Measurements from ENCODE around the gene POLD3.

POLD3 gene

DNA sequence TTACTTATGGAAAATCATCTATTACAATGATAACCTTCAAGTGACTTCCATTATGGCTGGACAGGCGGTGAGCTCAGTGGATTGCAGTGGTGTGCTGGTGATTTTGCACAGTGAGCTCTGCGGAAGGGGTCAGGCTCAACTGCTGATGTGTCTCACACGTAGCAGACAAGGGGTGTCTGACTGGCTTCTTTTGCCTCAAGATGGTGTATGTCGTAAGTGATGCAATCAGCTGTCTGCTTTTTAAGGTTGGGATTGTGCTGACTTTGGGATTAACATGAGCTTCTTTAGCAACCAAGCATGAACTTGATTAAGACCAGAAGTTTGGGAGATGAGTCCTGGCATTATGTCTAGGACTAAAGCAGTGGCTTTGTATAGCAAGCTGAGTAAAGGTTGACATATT is 49.5 kb downstream of the POLD3 start:
- Histone ChIP-seq H2BK5ac (ENCODE audit: low read length) (no peak overlapping the region), H3K27me3 (ENCODE audit: control insufficient read depth in 3 of 3, insufficient read depth in 3 of 3, low read depth in 1 of 3, low read length in 3 of 3) (no peaks in the 10 kb centered on the region), H3K23ac (ENCODE audit: low read depth, low read length, poor library complexity) (no peak overlapping the region), H3K4me3 (ENCODE audit: low read length in 2 of 2) (no peak overlapping the region), H4K91ac (ENCODE audit: low read depth, low read length, poor library complexity) (no peak overlapping the region), H2AK5ac (ENCODE audit: low read depth, low read length) (no peak overlapping the region), H3K18ac (ENCODE audit: low read length) (no peak overlapping the region), H3K79me1 (ENCODE audit: low read depth, low read length) (no peaks in the 10 kb centered on the region), H3K4ac (ENCODE audit: low read length) (no peak overlapping the region), H3K4me2 (ENCODE audit: insufficient read depth, low read length, poor library complexity, severe bottlenecking) (no peak overlapping the region), H2BK15ac (ENCODE audit: low read length) (no peak overlapping the region), H4K8ac (ENCODE audit: low read depth, low read length) (no peak overlapping the region), H3K9me3 (replicated peaks in 1 of 2; ENCODE audit: control insufficient read depth in 2 of 2, insufficient read depth in 1 of 2, low read depth in 1 of 2, low read length in 2 of 2) (no peaks in the 10 kb centered on the region), H2BK120ac (ENCODE audit: low read depth, low read length) (no peak overlapping the region), H3K14ac (ENCODE audit: low read length) (no peak overlapping the region), H3K4me1 (ENCODE audit: control insufficient read depth in 2 of 2, insufficient read depth in 1 of 2, low read depth in 1 of 2, low read length in 2 of 2) (peaks cover 0 to 7% of the 10 kb centered on the region in 2 donors), H2AFZ (ENCODE audit: low read length) (no peak overlapping the region), H3K27ac (replicated peaks; ENCODE audit: low read length) (no peak overlapping the region), H2BK12ac (ENCODE audit: low read length) (no peak overlapping the region), H3K9ac (ENCODE audit: low read depth, low read length, poor library complexity) (no peak overlapping the region), H3K36me3 (replicated peaks in 1 of 2; ENCODE audit: control insufficient read depth in 2 of 2, insufficient read depth in 2 of 2, low read length in 2 of 2) (peaks cover 8 to 94% of the 10 kb centered on the region in 2 donors)
- no peak for DNase-seq (ENCODE audit: low spot score)
- no CpG with 5 or more reads among the region's 4 CpGs for WGBS, 2 donors (ENCODE audit: extremely low coverage in 2 of 2, insufficient read length in 2 of 2, insufficient replicate concordance in 1 of 2)

DNA sequence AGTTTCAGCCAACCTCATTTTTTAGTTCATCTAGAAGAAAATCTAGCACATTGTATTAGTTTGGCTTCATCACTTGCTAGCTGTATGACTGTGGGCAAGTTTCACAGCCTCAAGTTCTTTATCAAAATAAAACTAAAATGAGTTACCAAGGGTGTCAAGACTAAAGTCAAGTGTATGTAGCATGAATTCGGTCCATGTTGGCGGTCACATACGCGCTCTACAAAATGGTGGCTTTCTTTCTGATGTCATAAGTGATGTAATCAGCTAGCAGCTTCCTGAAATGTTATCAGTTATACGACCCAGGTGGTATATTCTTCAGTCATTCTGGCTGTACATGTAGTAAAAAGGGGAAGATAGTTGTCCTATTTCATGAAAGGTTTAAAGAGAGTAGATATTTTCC is 50.5 kb downstream of the POLD3 start:
- H3K36me3 ChIP-seq (replicated peaks in 1 of 2; ENCODE audit: control insufficient read depth in 2 of 2, insufficient read depth in 2 of 2, low read length in 2 of 2), result peaks cover 8 to 94% of the 10 kb centered on the region in 2 donors

DNA sequence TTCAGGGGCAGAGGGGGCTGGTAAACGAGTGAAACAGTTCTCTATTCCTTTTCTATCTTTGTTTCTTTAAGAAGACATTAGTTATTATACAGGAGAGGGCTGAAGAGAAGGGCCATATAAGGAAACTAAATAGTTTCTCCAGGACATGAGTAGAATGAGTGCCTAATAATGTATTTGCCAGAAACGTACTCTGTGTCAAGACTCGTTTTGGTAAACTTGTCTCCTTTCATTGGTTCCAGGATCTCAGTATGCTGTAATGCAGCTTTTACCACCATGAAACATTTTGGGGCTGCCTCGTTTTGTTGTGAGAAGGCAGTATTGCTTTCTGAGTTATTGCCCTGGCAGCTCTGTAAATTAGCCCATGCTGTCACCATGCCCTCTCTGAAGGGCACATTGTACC is 51.7 kb downstream of the POLD3 start:
- no peak overlapping the region for H3K4ac ChIP-seq (ENCODE audit: low read length)
- H2BK15ac ChIP-seq (ENCODE audit: low read length), result no peak overlapping the region
- no peak overlapping the region for H3K9ac ChIP-seq (ENCODE audit: low read depth, low read length, poor library complexity)
- no peak overlapping the region for H2AK5ac ChIP-seq (ENCODE audit: low read depth, low read length)
- H3K18ac ChIP-seq (ENCODE audit: low read length), result no peak overlapping the region
- DNase-seq (ENCODE audit: low spot score), result no peak
- H3K79me1 ChIP-seq (ENCODE audit: low read depth, low read length), result no peaks in the 10 kb centered on the region
- no peaks in the 10 kb centered on the region for H3K9me3 ChIP-seq (replicated peaks in 1 of 2; ENCODE audit: control insufficient read depth in 2 of 2, insufficient read depth in 1 of 2, low read depth in 1 of 2, low read length in 2 of 2)
- no peak overlapping the region for H2BK12ac ChIP-seq (ENCODE audit: low read length)
- WGBS, 2 donors (ENCODE audit: extremely low coverage in 2 of 2, insufficient read length in 2 of 2, insufficient replicate concordance in 1 of 2), result no CpG with 5 or more reads among the region's 4 CpGs
- no peak overlapping the region for H3K14ac ChIP-seq (ENCODE audit: low read length)
- no peaks in the 10 kb centered on the region for H3K27me3 ChIP-seq (ENCODE audit: control insufficient read depth in 3 of 3, insufficient read depth in 3 of 3, low read depth in 1 of 3, low read length in 3 of 3)
- H4K91ac ChIP-seq (ENCODE audit: low read depth, low read length, poor library complexity), result no peak overlapping the region
- H4K8ac ChIP-seq (ENCODE audit: low read depth, low read length), result no peak overlapping the region
- no peak overlapping the region for H2AFZ ChIP-seq (ENCODE audit: low read length)
- no peak overlapping the region for H2BK5ac ChIP-seq (ENCODE audit: low read length)
- peaks cover 0 to 6% of the 10 kb centered on the region in 2 donors for H3K4me1 ChIP-seq (ENCODE audit: control insufficient read depth in 2 of 2, insufficient read depth in 1 of 2, low read depth in 1 of 2, low read length in 2 of 2)
- H3K4me3 ChIP-seq (ENCODE audit: low read length in 2 of 2), result no peak overlapping the region
- H3K4me2 ChIP-seq (ENCODE audit: insufficient read depth, low read length, poor library complexity, severe bottlenecking), result no peak overlapping the region
- H2BK120ac ChIP-seq (ENCODE audit: low read depth, low read length), result no peak overlapping the region
- H3K23ac ChIP-seq (ENCODE audit: low read depth, low read length, poor library complexity), result no peak overlapping the region
- H3K27ac ChIP-seq (replicated peaks; ENCODE audit: low read length), result no peak overlapping the region
- H3K36me3 ChIP-seq (replicated peaks in 1 of 2; ENCODE audit: control insufficient read depth in 2 of 2, insufficient read depth in 2 of 2, low read length in 2 of 2), result peaks cover 8 to 94% of the 10 kb centered on the region in 2 donors

More for the DNA sequence above, 50.5 kb downstream of the POLD3 start:
- Histone ChIP-seq H3K4me2 (ENCODE audit: insufficient read depth, low read length, poor library complexity, severe bottlenecking) (no peak overlapping the region), H3K18ac (ENCODE audit: low read length) (no peak overlapping the region), H3K27me3 (ENCODE audit: control insufficient read depth in 3 of 3, insufficient read depth in 3 of 3, low read depth in 1 of 3, low read length in 3 of 3) (no peaks in the 10 kb centered on the region), H2BK15ac (ENCODE audit: low read length) (no peak overlapping the region), H3K27ac (replicated peaks; ENCODE audit: low read length) (no peak overlapping the region), H3K9ac (ENCODE audit: low read depth, low read length, poor library complexity) (no peak overlapping the region), H2BK12ac (ENCODE audit: low read length) (no peak overlapping the region), H3K4me3 (ENCODE audit: low read length in 2 of 2) (no peak overlapping the region), H2AK5ac (ENCODE audit: low read depth, low read length) (no peak overlapping the region), H3K79me1 (ENCODE audit: low read depth, low read length) (no peaks in the 10 kb centered on the region), H2BK5ac (ENCODE audit: low read length) (no peak overlapping the region), H3K4me1 (ENCODE audit: control insufficient read depth in 2 of 2, insufficient read depth in 1 of 2, low read depth in 1 of 2, low read length in 2 of 2) (peaks cover 0 to 8% of the 10 kb centered on the region in 2 donors), H2BK120ac (ENCODE audit: low read depth, low read length) (no peak overlapping the region), H3K23ac (ENCODE audit: low read depth, low read length, poor library complexity) (no peak overlapping the region), H2AFZ (ENCODE audit: low read length) (no peak overlapping the region), H3K14ac (ENCODE audit: low read length) (no peak overlapping the region), H3K9me3 (replicated peaks in 1 of 2; ENCODE audit: control insufficient read depth in 2 of 2, insufficient read depth in 1 of 2, low read depth in 1 of 2, low read length in 2 of 2) (no peaks in the 10 kb centered on the region), H4K91ac (ENCODE audit: low read depth, low read length, poor library complexity) (no peak overlapping the region), H4K8ac (ENCODE audit: low read depth, low read length) (no peak overlapping the region), H3K4ac (ENCODE audit: low read length) (no peak overlapping the region)
- WGBS, 2 donors (ENCODE audit: extremely low coverage in 2 of 2, insufficient read length in 2 of 2, insufficient replicate concordance in 1 of 2), result no CpG with 5 or more reads among the region's 5 CpGs
- no peak for DNase-seq (ENCODE audit: low spot score)

DNA sequence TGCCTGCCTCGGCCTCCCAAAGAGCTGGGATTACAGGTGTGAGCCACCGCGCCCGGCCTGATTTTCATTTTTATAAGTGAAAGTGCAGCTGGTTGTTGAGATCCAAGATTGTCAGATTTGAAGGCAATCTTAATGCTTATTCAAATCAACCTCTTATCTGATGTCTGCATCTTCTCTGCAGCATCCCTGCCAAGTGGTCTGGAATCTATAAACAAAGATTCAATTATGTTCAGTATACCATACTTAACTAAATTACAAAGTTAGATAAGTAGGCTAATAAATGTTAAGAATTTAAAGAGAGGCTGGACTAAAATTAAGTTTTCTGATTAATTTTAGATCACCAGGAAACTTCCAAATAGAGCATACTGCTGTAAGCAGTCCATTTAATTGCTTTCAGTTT is 53.8 kb downstream of the POLD3 start:
- Histone ChIP-seq H2BK5ac (ENCODE audit: low read length) (no peak overlapping the region), H3K4me1 (ENCODE audit: control insufficient read depth in 2 of 2, insufficient read depth in 1 of 2, low read depth in 1 of 2, low read length in 2 of 2) (peaks cover 0 to 6% of the 10 kb centered on the region in 2 donors), H3K9me3 (replicated peaks in 1 of 2; ENCODE audit: control insufficient read depth in 2 of 2, insufficient read depth in 1 of 2, low read depth in 1 of 2, low read length in 2 of 2) (no peaks in the 10 kb centered on the region), H3K18ac (ENCODE audit: low read length) (no peak overlapping the region), H3K36me3 (replicated peaks in 1 of 2; ENCODE audit: control insufficient read depth in 2 of 2, insufficient read depth in 2 of 2, low read length in 2 of 2) (peaks cover 11 to 89% of the 10 kb centered on the region in 2 donors), H2AFZ (ENCODE audit: low read length) (no peak overlapping the region), H2BK12ac (ENCODE audit: low read length) (no peak overlapping the region), H4K8ac (ENCODE audit: low read depth, low read length) (no peak overlapping the region), H3K23ac (ENCODE audit: low read depth, low read length, poor library complexity) (no peak overlapping the region), H3K14ac (ENCODE audit: low read length) (no peak overlapping the region), H3K4me3 (ENCODE audit: low read length in 2 of 2) (no peak overlapping the region), H2AK5ac (ENCODE audit: low read depth, low read length) (no peak overlapping the region), H3K27me3 (ENCODE audit: control insufficient read depth in 3 of 3, insufficient read depth in 3 of 3, low read depth in 1 of 3, low read length in 3 of 3) (no peaks in the 10 kb centered on the region), H3K27ac (replicated peaks; ENCODE audit: low read length) (no peak overlapping the region), H3K4ac (ENCODE audit: low read length) (no peak overlapping the region), H3K79me1 (ENCODE audit: low read depth, low read length) (no peaks in the 10 kb centered on the region), H2BK15ac (ENCODE audit: low read length) (no peak overlapping the region), H3K9ac (ENCODE audit: low read depth, low read length, poor library complexity) (no peak overlapping the region), H3K4me2 (ENCODE audit: insufficient read depth, low read length, poor library complexity, severe bottlenecking) (no peak overlapping the region), H2BK120ac (ENCODE audit: low read depth, low read length) (no peak overlapping the region), H4K91ac (ENCODE audit: low read depth, low read length, poor library complexity) (no peak overlapping the region)
- DNase-seq (ENCODE audit: low spot score), result no peak
- no CpG with 5 or more reads among the region's 4 CpGs for WGBS, 2 donors (ENCODE audit: extremely low coverage in 2 of 2, insufficient read length in 2 of 2, insufficient replicate concordance in 1 of 2)

All from neuronal stem cell (in vitro differentiated cells).